ENCODE results near the gene BAD. TPM values are rescaled to one million over a fixed set of nuclear protein-coding genes. Genes with fewer than 3 reads are reported as not detected.

Gene BAD
- total RNA-seq, 2 donors from 2014 or later, result 86.0 to 89.6 TPM

- TF ChIP-seq CTCF (IDR thresholded peaks at IDR 0.05), result no peak
- no peak overlapping the region for H3K4me3 ChIP-seq
- no peak for DNase-seq
- intact Hi-C loops (cut with DNase I), result no loop called here
- H3K27me3 ChIP-seq, result no peaks in the 10 kb centered on the region
- no peak overlapping the region for H3K27ac ChIP-seq
- no peaks in the 10 kb centered on the region for H3K9me3 ChIP-seq
- no peak overlapping the region for H3K9ac ChIP-seq (ENCODE audit: low read depth in 2 of 2, low read length in 2 of 2)
- no peaks in the 10 kb centered on the region for H3K36me3 ChIP-seq
- H3K4me1 ChIP-seq, result peaks cover 7% of the 10 kb centered on the region
These were observed 63.7 kb downstream of the BAD start for GRCh38 chr11:64220798-64221197.

- no peak overlapping the region for H3K9ac ChIP-seq (ENCODE audit: low read depth in 2 of 2, low read length in 2 of 2)
- TF ChIP-seq CTCF (IDR thresholded peaks at IDR 0.05), result no peak
- intact Hi-C loops (cut with DNase I), result no loop called here
- peaks cover 5% of the 10 kb centered on the region for H3K4me1 ChIP-seq
- DNase-seq, result no peak
- no peak overlapping the region for H3K27ac ChIP-seq
- H3K36me3 ChIP-seq, result no peaks in the 10 kb centered on the region
- H3K4me3 ChIP-seq, result no peak overlapping the region
- no peaks in the 10 kb centered on the region for H3K9me3 ChIP-seq
- H3K27me3 ChIP-seq, result no peaks in the 10 kb centered on the region
These were observed 64.2 kb downstream of the BAD start for GRCh38 chr11:64220271-64220670.

Other genes starting within 250 kb of the BAD start
- gene FLRT1, start 248.7 kb downstream of the BAD start, total RNA-seq, result under 1 TPM; 0.20 to 0.96 TPM
- gene MACROD1, start 118.6 kb downstream of the BAD start, total RNA-seq, result 10 to 100 TPM; 18.6 to 22.9 TPM
- gene STIP1, start 98.5 kb downstream of the BAD start, total RNA-seq, result 100 to 1,000 TPM in 1 of 2 donors, 10 to 100 TPM in 1; 95.5 to 232 TPM
- 10 to 100 TPM; 10.9 to 16.6 TPM for gene FERMT3, start 77.9 kb downstream of the BAD start, total RNA-seq
- gene TRPT1, start 58.5 kb downstream of the BAD start, total RNA-seq, result 10 to 100 TPM; 52.3 to 63.6 TPM
- gene NUDT22, start 58.4 kb downstream of the BAD start, total RNA-seq, result 100 to 1,000 TPM; 110 to 168 TPM
- 10 to 100 TPM; 39.9 to 50.3 TPM for gene DNAJC4, start 54.1 kb downstream of the BAD start, total RNA-seq
- gene VEGFB, start 50.1 kb downstream of the BAD start, total RNA-seq, result 10 to 100 TPM; 25.9 to 59.5 TPM
- 100 to 1,000 TPM in 1 of 2 donors, 10 to 100 TPM in 1; 71.7 to 104 TPM for gene FKBP2, start 43.6 kb downstream of the BAD start, total RNA-seq
- gene PPP1R14B, start 37.7 kb downstream of the BAD start, total RNA-seq, result 100 to 1,000 TPM; 113 to 234 TPM
- 100 to 1,000 TPM in 1 of 2 donors, 10 to 100 TPM in 1; 86.9 to 108 TPM for gene PLCB3, start 33.1 kb downstream of the BAD start, total RNA-seq
- 10 to 100 TPM; 36.0 to 58.8 TPM for gene GPR137, start 1.2 kb upstream of the BAD start, total RNA-seq
- not detected for gene KCNK4, start 6.6 kb upstream of the BAD start, total RNA-seq
- under 1 TPM in 1 of 2 donors, not detected in 1; 0.56 TPM for gene CATSPERZ, start 15.7 kb upstream of the BAD start, total RNA-seq
- gene ESRRA, start 20.9 kb upstream of the BAD start, total RNA-seq, result 100 to 1,000 TPM; 150 to 187 TPM
- 100 to 1,000 TPM in 1 of 2 donors, 10 to 100 TPM in 1; 75.9 to 184 TPM for gene TRMT112, start 32.9 kb upstream of the BAD start, total RNA-seq
- gene PRDX5, start 33.5 kb upstream of the BAD start, total RNA-seq, result 100 to 1,000 TPM; 301 to 425 TPM
- 10 to 100 TPM; 15.0 to 52.2 TPM for gene CCDC88B, start 55.5 kb upstream of the BAD start, total RNA-seq
- 10 to 100 TPM; 28.9 to 59.1 TPM for gene RPS6KA4, start 74.5 kb upstream of the BAD start, total RNA-seq

Measured in colonic mucosa (tissue), 4 donors.